Measurements from ENCODE around the gene VPS9D1. TPM values are rescaled to one million over a fixed set of nuclear protein-coding genes. Genes with fewer than 3 reads are reported as not detected.
A peak's percentile ranks its signal among the peaks of the same experiment; 100 is the strongest.

Gene VPS9D1
- total RNA-seq (2022) (26.7 and 28.2 TPM in 2 replicates), Bru-seq, nascent RNA (percentile 59 among the genes with signal in this experiment), BruChase-seq, experiment 1, labeled RNA remaining after a 6-hour chase (percentile 79 among the genes with signal in this experiment), BruChase-seq, experiment 2, labeled RNA remaining after a 2-hour chase (percentile 79 among the genes with signal in this experiment)
- long read RNA-seq, partial matches to known transcripts, result 2 of 17 reads
- long read RNA-seq, other reads (novel, unspliced or antisense), result 15 of 17 reads

GRCh38 chr16:89720813-89721545, at the start of gene VPS9D1, which contains the start of gene ZNF276:
TSS of gene VPS9D1 (minus strand) at chr16:89720898. CDS start at chr16:89720861, 37 bp downstream.
TSS of gene ZNF276 (plus strand) at chr16:89721537. CDS start at chr16:89721641, 104 bp downstream.
- intact Hi-C loops (cut with micrococcal nuclease; ENCODE audit: unreplicated experiment), result no loop called here
- Mint-ChIP-seq H3K9me3 (ENCODE audit: low read depth, unreplicated experiment) (no peaks in the 10 kb centered on the region), H3K36me3 (ENCODE audit: insufficient read depth, unreplicated experiment) (peaks cover 87% of the 10 kb centered on the region), H3K27ac (ENCODE audit: unreplicated experiment) (peak within 1 kb of the TSS; percentile 81), H3K27me3 (ENCODE audit: unreplicated experiment) (no peaks in the 10 kb centered on the region), H3K4me1 (ENCODE audit: low read depth, unreplicated experiment) (peaks cover 47% of the 10 kb centered on the region), H3K4me3 (ENCODE audit: low read depth, unreplicated experiment) (peak within 1 kb of the TSS; percentile 81)
- CTCF ChIA-PET, result interaction anchor here (0.8 kb wide), 1 partner anchor 21 kb away, joined by 4 read pairs; no protein-coding TSS in a partner anchor
- TF ChIP-seq CTCF (IDR thresholded peaks at IDR 0.05; ENCODE audit: unreplicated experiment), result no peak
- DNase-seq, result peak; percentile 92
- no TSS peak for BruUV-seq (replicated peaks)

- no peak for TF ChIP-seq CTCF (IDR thresholded peaks at IDR 0.05; ENCODE audit: unreplicated experiment)
- CTCF ChIA-PET, result interaction anchor here (0.8 to 1.2 kb wide), 2 partner anchors 19 to 47 kb away, joined by 3 to 4 read pairs; partner anchors contain the start of gene FANCA
- intact Hi-C loops (cut with micrococcal nuclease; ENCODE audit: unreplicated experiment), result no loop called here
- no TSS peak for BruUV-seq (replicated peaks)
- no peak for DNase-seq
- Mint-ChIP-seq H3K4me1 (ENCODE audit: low read depth, unreplicated experiment) (no peaks in the 10 kb centered on the region), H3K27me3 (ENCODE audit: unreplicated experiment) (no peaks in the 10 kb centered on the region), H3K27ac (ENCODE audit: unreplicated experiment) (no peak overlapping the region), H3K36me3 (ENCODE audit: insufficient read depth, unreplicated experiment) (peaks cover 65% of the 10 kb centered on the region), H3K4me3 (ENCODE audit: low read depth, unreplicated experiment) (no peak overlapping the region), H3K9me3 (ENCODE audit: low read depth, unreplicated experiment) (no peaks in the 10 kb centered on the region)
Observed at GRCh38 chr16:89770367-89770766, 49.7 kb upstream of the VPS9D1 start.

- intact Hi-C loops (cut with micrococcal nuclease; ENCODE audit: unreplicated experiment), result no loop called here
- no peak for DNase-seq
- Mint-ChIP-seq H3K27ac (ENCODE audit: unreplicated experiment) (no peak overlapping the region), H3K9me3 (ENCODE audit: low read depth, unreplicated experiment) (no peaks in the 10 kb centered on the region), H3K36me3 (ENCODE audit: insufficient read depth, unreplicated experiment) (peaks cover 60% of the 10 kb centered on the region), H3K4me3 (ENCODE audit: low read depth, unreplicated experiment) (no peak overlapping the region), H3K27me3 (ENCODE audit: unreplicated experiment) (no peaks in the 10 kb centered on the region), H3K4me1 (ENCODE audit: low read depth, unreplicated experiment) (no peaks in the 10 kb centered on the region)
- no TSS peak for BruUV-seq (replicated peaks)
- CTCF ChIA-PET, result no interaction called here
- no peak for TF ChIP-seq CTCF (IDR thresholded peaks at IDR 0.05; ENCODE audit: unreplicated experiment)
Observed at GRCh38 chr16:89765292-89765830, 44.7 kb upstream of the VPS9D1 start.

GRCh38 chr16:89764711-89765201, 44.1 kb upstream of the VPS9D1 start:
- Mint-ChIP-seq H3K4me1 (ENCODE audit: low read depth, unreplicated experiment) (no peaks in the 10 kb centered on the region), H3K36me3 (ENCODE audit: insufficient read depth, unreplicated experiment) (peaks cover 66% of the 10 kb centered on the region), H3K27ac (ENCODE audit: unreplicated experiment) (no peak overlapping the region), H3K9me3 (ENCODE audit: low read depth, unreplicated experiment) (no peaks in the 10 kb centered on the region), H3K4me3 (ENCODE audit: low read depth, unreplicated experiment) (no peak overlapping the region), H3K27me3 (ENCODE audit: unreplicated experiment) (no peaks in the 10 kb centered on the region)
- BruUV-seq (replicated peaks), result no TSS peak
- CTCF ChIA-PET, result no interaction called here
- TF ChIP-seq CTCF (IDR thresholded peaks at IDR 0.05; ENCODE audit: unreplicated experiment), result no peak
- intact Hi-C loops (cut with micrococcal nuclease; ENCODE audit: unreplicated experiment), result no loop called here
- no peak for DNase-seq

Data from Calu3 (cell line).